T-helper 2 cell (primary cell): Measurements from ENCODE around the gene CDK14.
A peak's percentile ranks its signal among the peaks of the same experiment; 100 is the strongest.

ENCODE experiments used
- DNase-seq, 5 experiments: peaks; one replicate each; pipeline versions ENCODE4 v3.0.0 to v3.0.0-alpha.2; 2012 to 2022

Gene CDK14

GRCh38 chr7:90919816-90920215 lies 323.7 kb downstream of the CDK14 start:
- DNase-seq, result no peak

DNA sequence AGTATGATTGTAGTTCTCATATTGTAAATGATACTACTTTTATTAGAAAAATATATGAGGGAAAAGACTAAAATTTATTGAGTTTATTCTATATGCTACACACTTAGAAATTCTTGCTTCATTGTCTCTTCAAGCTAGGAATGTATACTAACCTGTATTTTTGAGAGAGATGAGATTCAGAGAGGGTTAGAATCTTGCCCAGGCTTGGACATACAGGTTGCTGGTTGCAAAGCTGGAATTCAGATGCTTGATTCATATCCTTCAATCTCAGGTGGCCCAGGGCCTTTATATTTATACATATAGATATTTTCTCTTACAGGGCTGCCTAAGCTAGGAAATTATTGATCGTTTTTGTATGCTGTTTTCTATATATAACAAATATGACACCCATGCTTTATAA lies 324.2 kb downstream of the CDK14 start:
- DNase-seq, result no peak

DNA sequence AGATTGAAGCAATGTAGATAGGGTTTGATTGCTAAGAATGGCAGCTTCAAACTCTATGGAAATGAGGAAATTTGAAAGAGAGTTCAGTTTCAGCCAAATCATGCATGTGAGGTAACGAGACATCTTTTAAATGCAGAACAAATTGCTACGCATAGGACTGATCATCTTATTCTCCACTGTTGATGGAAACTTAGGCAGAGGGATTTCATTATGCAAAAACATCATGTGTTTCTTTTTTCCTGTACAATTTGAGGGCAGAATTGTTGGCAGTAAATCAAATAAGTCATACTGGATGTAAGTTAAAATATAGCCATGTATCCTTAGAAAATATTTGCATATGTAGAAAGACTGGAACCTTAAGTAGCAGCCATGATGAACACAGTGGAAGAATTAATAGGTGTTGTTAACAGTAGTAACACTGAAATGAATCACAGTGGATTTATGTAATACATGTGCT lies 327.4 kb downstream of the CDK14 start:
- no peak for DNase-seq

DNA sequence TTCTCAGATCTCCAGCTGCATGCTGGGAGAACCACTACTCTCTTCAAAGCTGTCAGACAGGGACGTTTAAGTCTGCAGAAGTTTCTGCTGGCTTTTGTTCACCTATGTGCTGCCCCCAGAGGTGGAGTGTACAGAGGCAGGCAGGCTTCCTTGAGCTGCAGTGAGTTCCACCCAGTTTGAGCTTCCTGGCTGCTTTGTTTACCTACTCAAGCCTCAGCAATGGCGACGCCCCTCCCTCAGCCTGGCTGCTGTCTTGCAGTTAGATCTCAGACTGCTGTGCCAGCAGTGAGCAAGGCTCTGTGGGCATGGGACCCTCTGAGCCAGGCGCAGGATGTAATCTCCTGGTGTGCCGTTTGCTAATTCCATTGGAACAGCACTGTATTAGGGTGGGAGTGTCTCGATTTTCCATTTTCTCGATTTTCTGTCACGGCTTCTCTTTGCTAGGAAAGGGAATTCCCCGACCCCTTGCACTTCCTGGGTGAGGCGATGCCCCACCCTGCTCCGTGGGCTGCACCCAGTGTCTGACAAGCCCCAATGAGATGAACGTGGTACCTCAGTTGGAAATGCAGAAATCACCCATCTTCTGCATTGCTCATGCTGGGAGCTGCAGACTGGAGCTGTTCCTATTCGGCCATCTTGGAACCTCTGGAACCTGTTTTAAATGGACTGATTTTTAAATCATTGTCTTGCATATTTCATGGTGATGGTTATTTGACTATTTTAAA lies 332.7 kb downstream of the CDK14 start:
- peak in 2 of 5 experiments; percentile 3 to 14 for DNase-seq

DNA sequence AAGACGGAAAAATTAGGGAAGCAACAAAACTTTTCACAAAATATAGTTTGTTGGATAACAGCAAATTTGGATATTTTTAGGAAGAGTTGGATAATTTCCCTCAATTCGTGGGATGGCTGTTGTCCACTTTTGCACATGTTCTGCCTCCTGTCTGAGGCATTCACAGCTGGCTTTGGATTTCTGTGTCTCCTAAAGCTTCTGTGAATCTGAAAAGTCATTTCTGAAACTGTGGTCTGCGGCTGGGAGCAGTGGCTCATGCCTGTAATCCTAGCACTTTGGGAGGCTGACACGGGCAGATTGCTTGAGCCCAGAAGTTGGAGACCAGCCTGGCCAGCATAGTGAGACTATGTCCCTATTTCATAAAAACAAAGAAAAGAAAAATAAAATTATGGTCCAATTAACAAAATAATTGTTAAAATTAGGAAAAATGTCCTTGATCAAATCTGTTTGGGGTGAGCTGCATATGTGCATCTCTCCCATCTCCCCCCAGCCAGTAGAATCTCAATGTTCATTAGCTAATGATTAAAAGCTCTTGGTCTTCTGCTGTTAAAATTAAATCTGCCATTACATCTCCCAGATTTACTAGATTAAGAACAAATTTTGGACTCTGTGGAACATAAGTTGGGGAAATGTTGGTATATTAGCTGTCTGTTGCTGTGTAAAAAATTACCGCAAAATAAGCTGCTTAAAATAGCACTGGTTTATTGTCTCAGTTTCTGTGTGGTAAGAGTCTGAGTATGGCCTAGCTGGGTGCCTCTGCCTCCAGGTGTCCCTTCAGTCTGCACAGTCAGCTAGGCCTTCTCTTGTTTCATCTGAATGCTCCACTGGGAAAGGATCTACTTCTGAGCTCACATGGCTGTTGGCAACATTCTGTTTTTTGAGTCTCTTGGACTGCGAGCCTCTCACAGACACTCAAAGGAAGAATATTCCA lies 336.1 kb downstream of the CDK14 start:
- DNase-seq, result no peak

- DNase-seq, result no peak
Observed at GRCh38 chr7:90933041-90933440, 336.9 kb downstream of the CDK14 start.

DNA sequence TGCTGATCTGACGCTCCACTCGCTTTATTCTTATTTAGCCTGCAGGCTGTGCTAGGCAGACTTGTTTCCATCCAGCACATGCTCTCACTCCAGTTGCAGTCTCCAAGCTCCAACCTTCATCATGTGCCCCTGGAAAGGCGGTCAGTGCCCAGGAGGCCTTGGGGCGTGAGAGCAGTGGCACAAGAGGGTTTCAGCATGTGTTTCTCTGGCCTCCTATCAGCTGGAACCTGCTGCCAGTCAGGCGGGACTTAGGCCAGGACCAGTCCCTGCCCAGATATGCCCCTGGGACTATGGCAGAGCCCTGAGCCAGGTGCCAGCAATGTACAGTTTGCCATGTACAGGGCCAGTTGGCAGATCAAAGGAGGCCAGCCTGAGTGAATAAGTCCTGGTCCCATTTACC lies 337.9 kb downstream of the CDK14 start:
- no peak for DNase-seq

GRCh38 chr7:90938371-90938770 lies 342.2 kb downstream of the CDK14 start:
- DNase-seq, result no peak

DNA sequence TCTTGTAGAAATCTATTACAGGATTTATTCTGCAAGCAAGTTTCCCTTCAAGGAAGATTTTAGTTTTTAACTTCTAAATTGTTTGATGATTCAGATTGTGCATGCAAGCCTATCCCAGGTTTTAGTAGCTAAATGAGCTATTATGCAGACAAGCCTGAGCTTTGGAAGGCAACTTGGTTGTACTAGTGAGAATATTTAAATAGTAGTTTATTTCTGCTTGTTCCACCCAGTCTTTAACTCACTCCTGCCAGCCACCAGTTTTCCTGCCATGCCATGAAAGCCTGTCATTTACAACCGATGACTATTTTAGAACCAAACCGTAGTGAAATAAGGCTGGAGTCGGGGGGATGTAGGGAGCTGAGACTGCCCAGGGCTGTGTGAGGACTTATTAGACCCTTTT lies 343.5 kb downstream of the CDK14 start:
- DNase-seq, result no peak

DNA sequence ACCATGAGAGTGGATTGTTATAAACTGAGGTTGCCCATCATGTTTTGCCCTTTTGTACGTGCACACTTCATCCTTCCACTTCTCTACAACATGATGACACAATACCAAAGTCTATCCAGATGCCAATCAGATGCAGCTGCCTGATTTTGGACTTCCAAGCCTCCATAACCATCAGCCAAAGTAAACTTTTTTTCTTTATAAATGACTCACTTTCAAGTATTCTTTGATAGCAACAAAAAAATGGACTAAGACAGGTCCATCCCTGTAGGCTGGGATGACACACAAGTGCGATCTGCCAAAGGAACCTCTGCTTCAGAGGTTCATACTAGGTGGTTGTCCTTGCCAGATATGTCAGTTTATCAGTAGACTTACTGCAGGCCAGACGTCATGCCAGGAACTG lies 347.9 kb downstream of the CDK14 start:
- DNase-seq, result no peak

- no peak for DNase-seq
Observed at GRCh38 chr7:90945104-90945787, 349.1 kb downstream of the CDK14 start.

DNA sequence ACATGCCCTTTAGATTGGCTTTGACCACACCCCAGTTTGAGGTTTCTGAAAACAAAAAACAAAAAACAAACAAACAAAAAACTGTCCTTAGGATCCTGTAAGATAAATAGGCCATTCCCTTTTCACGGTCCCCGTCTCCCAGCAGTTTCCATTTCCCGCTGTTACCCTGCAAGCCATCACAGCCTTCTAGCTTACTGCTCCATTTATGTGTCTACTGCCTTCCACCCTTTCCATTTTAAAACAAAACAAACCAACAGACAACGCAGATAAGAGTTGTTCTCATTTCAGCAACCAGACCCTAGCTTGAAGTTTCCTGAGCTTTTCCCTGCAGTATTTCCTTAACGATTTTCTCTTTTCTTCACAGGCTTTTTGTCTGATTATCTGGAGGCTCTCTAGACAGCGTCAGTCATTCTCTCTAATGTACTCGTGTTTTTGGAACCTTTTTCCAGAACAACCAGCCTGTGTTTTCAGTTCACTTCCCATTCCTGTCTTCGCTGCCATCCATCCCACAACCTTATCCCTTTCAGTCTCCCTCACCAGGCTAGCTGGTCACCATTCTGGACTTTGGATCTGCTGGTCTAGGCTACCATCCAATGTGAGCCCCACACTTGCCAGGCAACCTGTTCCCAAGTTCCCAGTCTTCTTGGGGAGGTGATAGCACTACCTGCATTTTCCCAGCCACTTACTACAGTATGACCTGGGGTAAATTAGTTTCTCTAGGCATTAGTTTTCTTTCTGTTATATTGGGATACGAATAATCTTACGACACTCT lies 350.8 kb downstream of the CDK14 start:
- DNase-seq, result no peak

DNA sequence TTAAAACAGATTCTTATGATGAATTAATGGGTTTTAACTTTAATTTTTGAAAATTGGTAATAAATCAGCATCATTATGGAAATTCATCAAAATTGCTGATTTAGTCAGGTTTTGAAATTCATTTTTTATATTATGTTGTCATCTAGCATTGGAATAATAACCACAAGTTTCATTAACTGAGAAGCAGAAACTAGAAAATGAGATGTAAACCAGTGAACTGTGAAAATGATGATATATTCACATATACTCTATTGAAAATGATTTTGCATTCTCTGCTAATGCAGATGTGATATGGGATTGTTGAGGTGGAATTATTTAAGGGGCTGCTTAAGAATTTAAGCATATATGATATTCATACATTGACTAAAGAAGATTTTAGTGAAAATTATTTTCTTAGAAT lies 352.0 kb downstream of the CDK14 start:
- DNase-seq, result no peak

- no peak for DNase-seq
Observed at GRCh38 chr7:90951229-90951628, 355.1 kb downstream of the CDK14 start.

- DNase-seq, result no peak
Observed at GRCh38 chr7:90951986-90952954, 356.1 kb downstream of the CDK14 start.

GRCh38 chr7:90955641-90956207 lies 359.6 kb downstream of the CDK14 start:
- no peak for DNase-seq

DNA sequence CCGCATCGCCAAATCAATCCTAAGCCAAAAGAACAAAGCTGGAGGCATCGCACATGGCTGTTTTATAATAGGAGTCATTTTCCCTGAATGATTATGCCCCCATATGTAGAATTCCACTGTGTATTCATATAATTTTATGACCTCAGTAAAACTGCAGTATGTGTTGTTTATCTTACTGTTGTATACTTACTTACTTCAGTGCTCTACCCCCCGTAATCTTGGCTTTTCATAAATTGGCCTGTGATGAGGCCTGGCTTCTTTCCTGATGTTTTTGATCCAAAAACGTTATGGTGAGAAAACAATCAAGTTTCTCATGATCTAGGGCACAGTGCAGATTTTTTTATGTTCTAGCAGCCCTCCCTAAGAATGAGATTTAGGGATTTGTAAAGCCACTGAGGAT lies 361.8 kb downstream of the CDK14 start:
- no peak for DNase-seq

GRCh38 chr7:90958647-90959046 lies 362.5 kb downstream of the CDK14 start:
- no peak for DNase-seq

DNA sequence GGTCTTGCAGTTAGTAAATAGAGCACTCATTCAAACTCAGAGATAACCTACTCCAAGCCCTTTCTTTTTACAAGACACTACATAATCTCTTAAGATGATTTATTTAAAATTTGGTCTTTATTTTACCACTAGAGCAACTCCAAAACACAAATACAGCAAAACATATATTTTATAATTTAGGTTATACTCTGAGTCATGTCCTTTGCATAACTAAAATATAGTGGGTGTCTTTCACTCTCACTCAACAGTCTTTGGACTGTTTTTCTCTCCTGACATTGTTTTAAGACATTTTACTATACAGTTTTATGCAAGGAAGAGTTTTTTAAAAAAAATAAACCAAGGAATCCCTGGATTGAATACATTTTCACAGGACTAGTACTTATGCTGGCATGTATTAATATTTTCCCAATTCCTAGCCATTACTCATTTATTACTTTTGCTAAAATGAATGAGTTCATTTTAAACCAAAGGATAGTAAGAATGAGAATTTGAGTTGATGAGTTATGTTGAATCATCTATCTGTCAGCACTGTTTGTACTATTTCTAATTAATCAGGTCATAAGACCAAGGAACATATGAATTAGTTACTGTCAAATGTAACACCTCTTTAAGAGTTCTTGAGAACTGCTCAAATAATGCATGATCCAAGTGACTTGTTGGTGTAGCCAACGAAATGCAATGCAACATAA lies 365.1 kb downstream of the CDK14 start:
- DNase-seq, result no peak

GRCh38 chr7:90965211-90965610 lies 369.1 kb downstream of the CDK14 start:
- DNase-seq, result no peak
